NCI-H1436 (cell line): ENCODE results near the gene RNF220.
A peak's percentile ranks its signal among the peaks of the same experiment; 100 is the strongest.

Source experiments
- DNase-seq: peaks from one replicate; lab custom pipeline; 2025; lab: John Stamatoyannopoulos, UW

The RNF220 gene

DNA sequence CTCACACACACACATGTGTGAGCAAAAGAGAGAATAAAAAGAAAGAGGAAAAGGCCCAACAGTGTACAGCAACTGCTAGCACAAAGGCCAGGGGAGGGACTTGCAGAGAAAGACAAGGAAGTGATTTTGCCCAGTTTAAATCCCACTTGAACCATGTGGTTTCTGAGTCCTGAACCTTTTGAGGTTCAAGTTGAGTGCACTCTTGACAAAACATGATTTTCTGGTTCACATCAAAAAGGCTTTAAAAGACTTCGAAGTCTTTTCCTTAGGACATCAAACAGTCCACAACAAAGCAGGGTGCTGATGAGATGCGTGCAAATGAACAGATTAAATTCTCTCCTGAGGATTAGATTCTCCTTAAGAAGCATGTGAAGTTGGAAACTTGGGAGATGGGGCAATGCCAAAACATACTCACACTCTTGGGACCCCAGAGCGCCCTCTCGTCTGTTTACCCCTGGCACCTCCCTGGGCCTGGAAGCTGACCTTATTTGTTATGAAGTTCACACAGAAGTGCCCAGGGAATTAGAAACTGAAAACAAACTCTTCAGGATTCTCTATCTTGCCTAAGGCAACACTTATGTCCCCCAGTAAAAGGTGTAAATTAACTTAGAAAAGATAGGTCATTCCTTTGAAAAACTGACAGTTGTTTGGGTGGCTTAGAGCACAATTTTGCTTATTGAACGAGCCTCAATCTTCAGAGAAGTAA, 31.5 kb downstream of the RNF220 start:
- no peak for DNase-seq

DNA sequence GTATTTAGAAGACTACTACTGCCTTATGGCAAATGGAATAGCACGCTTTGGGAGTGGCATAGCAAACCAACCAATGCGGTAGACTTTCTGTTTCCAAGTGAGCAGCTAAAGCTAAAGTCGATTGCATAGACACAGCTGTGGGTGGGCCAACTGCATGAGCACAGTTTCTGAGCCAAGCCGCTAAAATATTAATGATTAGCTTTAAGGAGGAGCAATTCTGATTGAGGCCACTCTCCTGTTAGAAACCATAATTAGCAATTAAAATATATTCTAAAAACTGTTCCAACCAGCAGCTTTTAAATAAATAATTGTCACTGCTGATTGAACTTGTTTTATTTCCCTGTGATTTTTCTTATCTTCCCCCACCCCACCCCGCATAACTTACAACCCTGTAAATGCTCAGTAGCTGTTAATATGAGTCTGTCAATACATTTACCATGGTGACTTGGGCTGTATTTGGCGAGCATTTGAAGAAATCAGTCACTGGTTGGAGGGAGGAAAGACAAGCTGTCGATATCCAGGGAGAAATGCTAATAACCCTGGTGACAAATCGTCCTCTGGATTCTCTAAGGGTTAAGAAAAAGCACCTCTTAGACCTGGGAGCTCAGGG, 32.2 kb downstream of the RNF220 start:
- no peak for DNase-seq

DNA sequence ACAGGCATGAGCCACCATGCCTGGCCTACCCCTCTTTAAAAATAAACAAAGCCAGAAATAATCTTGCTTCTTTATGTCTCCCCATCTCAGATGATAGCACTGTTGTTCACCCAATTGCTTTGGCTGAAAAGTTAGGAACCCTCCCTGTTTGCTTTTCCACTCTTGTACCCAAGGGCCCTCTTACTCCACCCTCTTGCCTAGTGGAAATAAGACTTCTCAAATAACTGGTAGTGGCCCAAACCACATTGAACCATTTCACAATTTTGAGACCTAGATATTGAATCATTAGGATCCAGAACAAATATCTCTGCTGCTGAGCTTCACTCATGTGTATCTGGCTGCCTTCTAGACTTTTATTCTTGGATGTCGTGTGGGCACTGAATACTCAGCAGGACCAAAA, 37.7 kb downstream of the RNF220 start:
- no peak for DNase-seq

DNA sequence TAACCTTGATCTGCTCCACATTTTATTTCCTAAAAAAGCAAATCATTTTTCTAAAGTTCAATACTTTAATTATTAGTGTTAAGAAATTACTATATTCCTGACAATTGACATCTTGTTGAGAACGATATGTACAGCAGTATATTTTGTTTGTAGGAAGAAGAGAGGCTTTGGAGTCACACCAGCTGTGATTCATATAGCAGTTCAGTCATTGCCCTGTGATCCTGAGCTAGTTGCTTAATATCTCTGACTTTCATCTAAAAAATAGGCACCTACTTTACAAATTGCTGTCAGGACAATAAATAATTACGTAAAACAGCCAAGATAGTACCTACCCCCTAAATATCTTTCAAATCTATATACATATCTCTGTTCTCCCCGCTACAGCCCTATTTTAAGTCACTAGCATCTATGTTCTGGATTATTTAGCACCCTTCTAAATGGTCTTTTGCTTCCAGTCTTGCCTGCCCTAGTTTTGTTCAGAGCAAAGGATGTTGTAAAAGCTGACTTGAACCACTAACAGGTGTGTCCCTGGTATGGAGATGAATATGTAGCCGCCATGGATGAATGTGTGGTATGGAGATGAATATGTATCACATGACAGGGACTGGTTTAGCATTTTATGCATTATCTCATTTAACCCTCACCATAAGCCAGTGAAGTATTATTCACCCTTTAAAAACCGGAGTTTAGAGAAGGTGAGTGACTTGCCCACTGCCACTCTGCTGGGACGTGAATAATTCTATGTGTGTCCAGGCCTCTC, 42.2 kb downstream of the RNF220 start:
- DNase-seq, result no peak

DNA sequence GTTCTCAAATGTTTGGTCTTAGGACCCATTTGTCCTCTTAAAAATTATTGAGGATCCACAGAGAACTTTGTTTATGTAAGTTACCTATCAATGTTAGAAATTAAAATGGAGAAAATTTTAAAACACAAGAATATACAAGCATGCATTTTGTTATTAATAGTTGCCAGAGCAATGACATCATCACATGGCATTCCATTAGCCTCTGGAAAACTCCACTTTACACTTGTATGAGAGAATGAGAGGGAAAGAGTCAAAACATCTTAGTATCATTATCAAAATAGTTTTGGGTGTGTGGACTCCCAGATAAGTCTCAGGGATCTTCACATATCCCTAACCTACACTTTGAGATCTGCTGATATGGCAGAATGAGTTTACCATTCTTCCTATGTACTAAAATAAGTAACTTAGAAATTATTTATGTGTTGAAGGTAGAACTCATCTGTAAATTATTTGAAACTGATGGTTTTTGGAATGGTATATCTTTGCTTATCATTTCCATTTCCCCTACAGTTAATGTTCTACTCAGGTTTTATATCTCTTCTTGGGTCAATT, 48.8 kb downstream of the RNF220 start:
- DNase-seq, result no peak

DNA sequence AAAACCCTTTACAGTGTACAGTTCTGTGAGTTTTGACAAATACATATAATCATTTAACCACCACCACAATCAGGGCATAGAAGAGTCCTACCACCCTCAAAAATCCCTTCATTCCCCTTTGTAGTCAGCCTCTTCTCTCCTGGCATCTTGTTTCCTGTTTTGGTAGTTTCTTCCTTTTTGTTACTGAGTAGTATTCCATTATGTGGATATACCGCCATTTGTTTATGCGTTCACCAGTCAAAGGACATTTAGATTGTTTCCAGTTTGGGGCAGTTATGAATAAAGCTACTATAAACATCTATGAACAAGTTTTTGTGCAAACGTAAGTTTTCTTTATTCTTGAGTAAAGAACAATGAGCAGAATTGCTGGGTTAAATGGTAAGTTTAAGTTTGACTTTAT, 49.6 kb downstream of the RNF220 start:
- no peak for DNase-seq

DNA sequence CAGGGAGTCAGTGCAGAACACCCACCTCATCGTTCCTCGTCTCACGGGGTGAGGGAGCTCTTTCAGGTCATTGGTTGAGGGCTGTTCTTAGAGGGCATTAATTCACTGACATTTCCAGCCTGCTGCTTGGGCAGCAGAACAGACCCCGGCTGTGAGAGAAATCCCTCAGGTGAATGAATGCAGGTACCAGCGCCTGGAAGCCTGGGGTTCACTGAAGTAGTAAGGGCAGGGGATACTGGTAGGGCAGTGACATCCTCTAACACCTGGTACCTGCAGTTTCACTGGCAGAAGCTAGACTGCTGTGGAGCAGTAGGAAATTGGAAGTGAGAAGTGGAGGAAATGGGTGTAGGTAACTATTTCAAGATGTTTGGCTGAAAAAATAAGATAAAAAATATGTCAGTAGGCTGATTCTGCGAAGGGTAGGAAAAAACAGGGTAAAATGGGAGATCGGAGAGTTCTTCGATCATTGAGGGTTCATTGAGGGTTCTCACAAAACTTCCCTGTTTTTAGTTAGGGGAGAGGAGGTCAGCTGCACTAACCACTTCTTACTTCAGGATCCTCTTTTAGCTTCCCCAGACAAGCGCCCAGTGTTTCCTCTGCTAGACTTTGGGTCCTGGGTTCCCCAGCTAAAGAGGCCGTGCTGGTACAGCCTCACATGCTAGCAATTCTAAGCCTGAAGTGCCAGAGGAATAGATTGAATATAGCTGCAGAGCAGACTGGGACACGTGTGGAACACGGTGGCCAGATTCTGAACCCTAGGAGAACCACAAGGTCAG, 55.2 kb downstream of the RNF220 start:
- no peak for DNase-seq

DNA sequence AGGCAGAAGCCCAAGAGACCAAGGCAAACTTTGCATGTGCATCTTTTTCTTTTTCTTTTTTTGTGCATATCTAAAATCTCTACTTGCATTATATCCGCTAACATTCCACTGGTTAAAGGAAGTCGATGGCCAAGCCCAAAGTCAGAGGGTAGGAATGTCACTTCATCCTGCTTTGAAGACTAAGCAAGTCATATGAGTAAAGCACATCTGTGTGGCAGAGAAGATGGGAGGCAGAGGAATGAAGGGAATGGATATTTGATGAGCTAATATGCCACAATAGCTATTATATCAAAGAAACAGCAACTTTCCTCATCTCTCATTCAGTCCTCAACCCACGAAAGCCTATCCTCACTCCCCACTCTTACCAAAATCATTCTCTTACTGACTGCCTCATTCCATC, 59.3 kb downstream of the RNF220 start:
- no peak for DNase-seq

DNA sequence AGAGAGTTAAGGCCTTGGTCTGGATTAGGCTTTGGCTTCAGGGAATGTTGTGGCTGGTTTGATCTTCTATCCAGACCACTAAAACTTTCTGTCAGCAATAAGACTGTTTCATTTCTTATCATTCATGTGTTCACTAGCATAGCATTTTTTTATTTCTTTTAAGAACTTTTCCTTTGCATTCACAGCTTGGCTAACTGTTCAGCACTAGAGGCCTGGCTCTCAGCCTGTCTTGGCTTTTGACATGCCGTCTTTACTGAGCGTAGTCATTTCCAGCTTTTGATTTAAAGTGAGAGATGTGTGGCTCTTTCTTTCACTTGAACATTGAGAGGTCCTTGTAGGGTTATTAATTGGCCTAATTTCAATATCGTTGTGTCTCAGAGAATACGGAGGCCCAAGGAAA, 62.5 kb downstream of the RNF220 start:
- no peak for DNase-seq

DNA sequence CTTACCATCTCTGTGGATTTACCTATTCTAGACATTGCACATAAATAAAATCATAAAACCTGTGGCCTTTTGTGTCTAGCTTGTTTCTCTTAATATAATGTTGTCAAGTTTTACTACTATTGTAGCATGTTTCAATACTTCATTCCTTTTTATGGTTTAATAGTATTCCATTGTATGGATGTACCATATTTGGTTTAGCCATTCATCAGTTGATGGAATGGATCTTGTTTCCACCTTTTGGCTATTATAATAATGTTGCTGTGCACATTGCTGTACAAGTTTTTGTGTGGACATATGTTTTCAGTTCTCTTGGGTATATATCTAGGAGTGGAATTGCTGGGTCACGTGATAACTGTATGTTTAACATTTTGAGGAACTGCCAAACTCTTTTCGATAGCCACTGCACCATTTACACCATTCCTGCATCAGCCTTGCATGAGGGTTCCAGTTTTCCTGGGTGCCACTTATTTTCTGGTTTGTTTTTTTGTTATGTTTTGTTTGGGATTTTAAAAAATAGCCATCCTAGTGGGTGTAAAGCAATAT, 66.9 kb downstream of the RNF220 start:
- no peak for DNase-seq

DNA sequence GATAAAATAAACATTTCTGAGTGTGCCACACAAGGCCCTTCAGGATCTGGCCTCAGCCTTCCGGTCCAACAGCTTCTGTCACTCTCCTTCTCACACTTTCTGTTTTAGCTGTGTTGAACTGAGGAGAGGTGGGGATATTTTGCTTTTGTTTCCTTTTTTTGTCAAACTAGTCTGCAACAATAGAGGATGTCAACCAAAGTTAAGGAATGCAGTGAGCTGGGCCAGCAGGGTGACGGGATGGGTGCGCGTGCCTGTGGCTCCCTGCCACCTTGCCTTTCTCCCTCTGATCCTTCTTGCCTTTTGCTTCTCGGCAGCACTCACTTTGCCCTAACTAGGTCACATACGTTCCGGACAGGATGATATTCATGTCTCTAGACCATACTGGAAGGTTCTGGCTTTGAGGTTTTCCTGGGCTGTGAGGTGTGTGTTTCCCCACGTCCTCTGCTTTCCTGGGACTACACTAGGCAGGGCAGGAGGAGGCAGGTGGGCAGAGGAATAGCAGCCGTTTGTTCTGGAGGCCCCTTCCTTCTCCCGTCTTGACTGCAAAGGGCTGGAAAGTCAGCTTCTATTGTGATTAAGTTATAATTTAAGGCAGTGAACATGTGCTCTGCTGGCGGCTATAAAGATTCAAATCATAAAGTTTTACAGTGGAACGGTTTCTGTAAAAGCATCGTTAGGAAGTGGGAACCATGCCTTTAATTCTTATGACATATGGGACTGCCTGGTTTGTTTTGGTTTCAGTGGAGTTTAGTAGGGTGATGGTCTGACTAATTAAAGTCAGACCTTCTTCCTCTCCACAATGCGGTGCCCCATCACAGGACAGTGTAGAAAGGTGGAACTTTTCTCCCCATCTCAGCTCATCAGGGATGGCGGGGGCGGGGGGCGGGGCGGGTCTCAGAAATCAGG, 67.8 kb downstream of the RNF220 start:
- no peak for DNase-seq

DNA sequence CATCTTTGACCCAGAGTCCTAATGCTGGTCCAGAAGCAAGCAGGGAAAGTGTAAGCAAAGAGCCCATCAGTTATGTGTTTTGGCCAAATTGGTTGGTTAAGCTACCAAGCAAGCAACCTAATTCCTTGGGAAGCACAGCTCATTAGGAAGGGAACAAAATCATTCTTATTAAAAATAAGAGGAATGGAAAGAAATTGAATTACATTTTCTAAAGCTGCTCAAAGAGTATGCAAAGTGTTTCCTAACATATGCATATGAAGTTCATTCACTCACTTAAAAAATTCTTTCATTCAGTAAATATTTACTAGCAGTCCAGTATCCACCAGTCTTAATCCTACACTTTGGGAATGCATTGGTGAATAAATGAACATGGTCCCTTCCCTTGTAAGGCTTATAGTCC, 71.8 kb downstream of the RNF220 start:
- no peak for DNase-seq

DNA sequence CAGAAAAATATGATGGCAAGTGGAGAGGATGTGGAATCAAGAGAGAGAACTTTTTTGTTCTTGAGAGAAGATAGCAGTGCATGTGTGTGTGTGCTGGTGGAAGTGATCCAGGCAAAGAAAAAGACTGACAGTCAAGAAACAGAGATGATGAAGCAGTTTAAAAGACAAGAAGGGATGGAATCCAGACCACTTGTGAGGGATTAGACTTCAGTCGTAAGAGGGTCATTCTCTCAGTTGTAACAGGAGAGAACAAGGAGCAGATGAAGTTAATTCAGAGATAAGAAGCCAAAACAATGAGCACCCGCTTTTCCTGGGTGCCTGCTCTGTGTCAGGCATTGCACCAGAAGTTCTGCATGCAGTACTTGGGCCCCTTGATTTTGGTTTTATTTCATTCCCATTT, 76.6 kb downstream of the RNF220 start:
- DNase-seq, result no peak

DNA sequence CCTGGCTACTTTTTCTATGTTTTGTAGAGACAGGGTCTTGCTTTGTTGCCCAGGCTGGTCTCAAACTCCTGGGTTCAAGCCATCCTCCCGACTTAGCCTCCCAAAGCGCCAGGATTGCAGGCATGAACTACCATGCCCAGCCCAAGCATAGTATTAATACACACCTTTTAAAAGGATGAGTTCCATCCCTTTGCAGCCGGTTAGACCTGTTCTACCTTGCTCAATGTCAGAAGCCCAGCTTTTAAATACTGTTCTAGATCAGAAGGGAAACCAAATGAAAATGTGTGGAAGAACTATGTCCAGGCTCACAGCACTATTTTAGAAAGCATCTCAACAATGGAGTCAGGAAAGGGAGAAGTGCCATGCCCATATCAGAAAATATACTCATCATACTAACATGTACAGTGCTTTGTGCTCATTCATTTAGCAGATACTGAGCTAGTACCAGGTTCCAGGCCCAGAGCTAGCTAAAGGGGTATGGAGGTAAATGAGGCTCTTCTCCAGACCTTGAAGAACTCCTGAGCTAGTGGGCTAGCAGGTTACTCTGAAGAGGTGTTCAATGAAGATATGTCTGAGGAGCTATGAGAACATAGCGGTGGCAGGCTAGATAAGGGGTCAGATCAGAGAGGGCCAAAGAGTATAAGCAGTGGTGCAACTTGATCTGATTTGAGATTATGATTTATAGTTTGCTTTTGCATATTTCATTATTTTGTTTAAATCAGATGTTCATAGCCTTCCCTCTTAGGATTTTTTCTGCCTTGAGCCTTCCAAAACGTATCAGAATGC, 78.2 kb downstream of the RNF220 start:
- no peak for DNase-seq

DNA sequence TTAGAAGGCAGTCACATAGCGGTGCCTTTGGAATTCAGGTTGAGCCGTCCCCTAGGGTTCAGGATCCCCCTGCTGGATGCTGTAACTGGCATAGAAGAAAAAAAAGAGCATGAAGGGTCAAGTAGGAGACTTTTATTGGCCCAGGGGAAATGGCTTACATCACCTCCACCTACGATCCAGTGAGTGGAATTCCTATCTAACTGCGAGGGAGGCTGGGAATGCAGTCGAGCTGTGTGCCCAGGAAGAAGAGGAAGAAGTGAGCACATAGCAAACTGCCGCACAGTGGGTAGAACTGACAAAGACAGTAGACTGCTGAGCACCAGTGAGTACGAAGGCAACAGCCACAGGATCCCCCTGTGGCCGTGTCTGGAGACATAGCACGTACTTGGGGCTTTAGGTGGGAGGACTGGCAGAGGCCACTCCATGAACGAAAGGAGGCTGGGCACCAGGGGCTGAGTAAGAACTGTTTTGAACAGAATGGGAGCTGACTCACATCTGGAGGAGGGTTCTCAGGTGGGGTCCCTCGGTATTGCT, 79.2 kb downstream of the RNF220 start:
- DNase-seq, result no peak

DNA sequence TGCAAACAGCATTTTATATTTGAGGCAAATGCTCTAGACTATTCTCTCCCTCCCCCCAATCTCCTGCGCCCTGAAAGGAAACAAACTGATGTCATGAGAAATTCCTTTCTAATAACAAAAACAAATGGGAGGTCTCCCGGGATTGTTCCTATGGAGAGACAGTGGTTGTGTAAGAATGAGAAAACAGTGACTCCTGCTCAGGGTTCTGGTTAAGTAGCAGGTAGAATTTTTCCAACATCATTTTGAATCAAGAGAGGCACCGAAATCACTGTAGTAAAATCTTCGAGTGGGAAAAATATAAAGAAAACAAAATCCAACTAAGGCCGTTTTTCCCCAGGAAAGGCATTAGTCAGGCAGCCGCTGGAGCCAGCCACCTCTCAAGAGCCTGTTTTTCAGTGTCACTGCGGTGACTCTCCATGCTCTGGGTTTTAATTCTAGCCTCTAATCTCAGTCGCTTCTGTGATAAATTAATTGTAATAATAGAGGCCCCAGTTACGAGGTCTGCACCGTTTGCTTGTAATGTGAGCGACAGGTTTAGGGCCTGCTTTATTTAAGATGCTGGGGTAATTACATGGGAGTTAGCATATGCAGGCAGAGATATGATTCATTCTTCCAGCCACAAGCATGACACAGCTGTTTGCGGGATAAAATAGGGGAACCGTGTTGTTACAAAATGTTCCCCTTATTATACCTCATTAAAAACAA, 80.3 kb downstream of the RNF220 start:
- peak; percentile 11 for DNase-seq

DNA sequence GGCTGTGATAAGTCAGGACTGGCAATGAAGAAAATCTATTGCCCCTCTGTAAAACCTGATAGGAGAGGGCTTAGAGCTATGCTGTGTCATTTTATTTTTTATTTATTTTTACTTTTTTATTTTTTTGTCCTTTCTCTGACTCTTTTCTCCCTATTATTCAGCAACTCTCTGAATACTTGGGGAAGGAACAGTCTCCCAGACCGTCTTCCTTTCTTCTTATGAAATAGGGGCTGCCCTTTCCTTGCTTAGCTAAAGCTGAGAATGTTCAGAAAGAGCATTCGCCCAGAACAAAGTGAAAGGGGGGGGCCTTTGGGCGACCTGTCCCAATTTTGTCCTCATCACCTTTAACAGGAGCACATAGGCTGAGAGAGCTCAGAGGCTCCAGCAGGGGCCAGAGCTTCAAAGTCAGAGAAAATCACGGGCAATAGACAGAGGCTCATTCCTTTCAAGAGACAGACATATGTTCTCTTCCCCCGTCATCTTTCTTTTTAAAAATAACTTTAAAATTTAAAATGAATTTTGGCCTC, 80.9 kb downstream of the RNF220 start:
- no peak for DNase-seq

DNA sequence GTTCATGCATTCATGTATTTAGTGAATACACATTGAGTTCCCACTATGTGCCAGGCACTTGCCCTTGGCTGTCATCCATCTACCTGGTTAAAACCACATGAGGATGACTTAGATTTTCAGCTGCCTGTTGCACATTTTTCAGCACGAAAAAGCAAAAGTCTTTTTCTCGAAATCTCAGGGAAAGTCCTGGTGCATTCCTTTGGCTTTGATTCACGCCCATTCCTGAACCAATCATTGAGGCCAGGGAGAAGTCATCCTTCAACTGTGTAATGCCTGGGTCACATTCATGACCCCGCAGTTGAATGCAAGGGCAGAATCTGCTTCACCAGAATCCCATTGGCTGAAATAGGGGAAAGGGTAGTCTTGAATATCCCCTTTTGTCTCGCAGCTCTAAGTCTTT, 84.4 kb downstream of the RNF220 start:
- no peak for DNase-seq
